HL-60 (cell line): ENCODE measurements around the gene CCDC97.

Experiments used
- GABPA ChIP-seq: IDR thresholded peaks from 2 replicates; pipeline ENCODE4 v1.6.1; 2012; ENCODE audit warnings: low read depth
- TF ChIP-seq, protein P1 (sequence below): IDR thresholded peaks from 2 replicates; pipeline ENCODE4 v1.6.1; 2012; ENCODE audit warnings: low read depth; ENCODE audit not compliant: insufficient replicate concordance

DNA sequence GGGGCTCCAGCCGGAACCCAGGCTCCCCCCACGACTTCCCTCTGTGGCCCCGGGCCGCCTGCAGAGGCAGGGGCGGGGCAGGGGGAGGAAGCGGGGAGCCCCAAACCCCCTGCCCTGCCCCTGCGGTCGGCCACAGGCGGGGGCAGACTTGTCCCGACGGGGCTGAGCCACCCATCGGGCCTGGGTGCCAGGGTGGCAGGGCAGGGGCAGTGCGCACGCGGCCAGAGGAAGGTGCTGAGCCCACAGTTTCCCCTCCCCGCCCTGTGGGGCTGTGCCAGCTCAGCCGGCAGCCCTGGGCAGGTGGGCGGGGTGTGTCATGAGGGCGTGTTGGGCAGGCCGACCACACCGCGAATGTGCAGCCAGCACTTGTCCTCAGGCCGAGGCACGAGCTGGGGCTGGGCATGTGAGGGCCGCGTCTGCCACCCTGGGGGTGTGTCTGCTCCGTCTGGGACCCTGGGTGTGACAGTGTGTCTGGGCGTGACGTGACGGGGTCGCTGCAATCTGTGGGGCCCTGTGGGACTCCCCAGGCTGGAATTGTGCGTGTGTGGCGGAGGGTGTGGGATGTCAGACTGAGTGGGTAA lies 17.7 kb downstream of the CCDC97 start:
- TF ChIP-seq, protein P1, sequence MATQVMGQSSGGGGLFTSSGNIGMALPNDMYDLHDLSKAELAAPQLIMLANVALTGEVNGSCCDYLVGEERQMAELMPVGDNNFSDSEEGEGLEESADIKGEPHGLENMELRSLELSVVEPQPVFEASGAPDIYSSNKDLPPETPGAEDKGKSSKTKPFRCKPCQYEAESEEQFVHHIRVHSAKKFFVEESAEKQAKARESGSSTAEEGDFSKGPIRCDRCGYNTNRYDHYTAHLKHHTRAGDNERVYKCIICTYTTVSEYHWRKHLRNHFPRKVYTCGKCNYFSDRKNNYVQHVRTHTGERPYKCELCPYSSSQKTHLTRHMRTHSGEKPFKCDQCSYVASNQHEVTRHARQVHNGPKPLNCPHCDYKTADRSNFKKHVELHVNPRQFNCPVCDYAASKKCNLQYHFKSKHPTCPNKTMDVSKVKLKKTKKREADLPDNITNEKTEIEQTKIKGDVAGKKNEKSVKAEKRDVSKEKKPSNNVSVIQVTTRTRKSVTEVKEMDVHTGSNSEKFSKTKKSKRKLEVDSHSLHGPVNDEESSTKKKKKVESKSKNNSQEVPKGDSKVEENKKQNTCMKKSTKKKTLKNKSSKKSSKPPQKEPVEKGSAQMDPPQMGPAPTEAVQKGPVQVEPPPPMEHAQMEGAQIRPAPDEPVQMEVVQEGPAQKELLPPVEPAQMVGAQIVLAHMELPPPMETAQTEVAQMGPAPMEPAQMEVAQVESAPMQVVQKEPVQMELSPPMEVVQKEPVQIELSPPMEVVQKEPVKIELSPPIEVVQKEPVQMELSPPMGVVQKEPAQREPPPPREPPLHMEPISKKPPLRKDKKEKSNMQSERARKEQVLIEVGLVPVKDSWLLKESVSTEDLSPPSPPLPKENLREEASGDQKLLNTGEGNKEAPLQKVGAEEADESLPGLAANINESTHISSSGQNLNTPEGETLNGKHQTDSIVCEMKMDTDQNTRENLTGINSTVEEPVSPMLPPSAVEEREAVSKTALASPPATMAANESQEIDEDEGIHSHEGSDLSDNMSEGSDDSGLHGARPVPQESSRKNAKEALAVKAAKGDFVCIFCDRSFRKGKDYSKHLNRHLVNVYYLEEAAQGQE = peak; percentile 20
- peak; percentile 70; the same call in 1 of the 2 replicates for TF ChIP-seq GABPA
